Measurements from ENCODE around the gene TRAPPC10. TPM values are rescaled to one million over a fixed set of nuclear protein-coding genes. Genes with fewer than 3 reads are reported as not detected.

The TRAPPC10 gene
- total and polyA plus RNA-seq, 9 of the 15 experiments (the other 6 are each of a cell fraction or from before 2014, with no cell fraction given): 1.1 to 33.8 (median 24.3) TPM

DNA sequence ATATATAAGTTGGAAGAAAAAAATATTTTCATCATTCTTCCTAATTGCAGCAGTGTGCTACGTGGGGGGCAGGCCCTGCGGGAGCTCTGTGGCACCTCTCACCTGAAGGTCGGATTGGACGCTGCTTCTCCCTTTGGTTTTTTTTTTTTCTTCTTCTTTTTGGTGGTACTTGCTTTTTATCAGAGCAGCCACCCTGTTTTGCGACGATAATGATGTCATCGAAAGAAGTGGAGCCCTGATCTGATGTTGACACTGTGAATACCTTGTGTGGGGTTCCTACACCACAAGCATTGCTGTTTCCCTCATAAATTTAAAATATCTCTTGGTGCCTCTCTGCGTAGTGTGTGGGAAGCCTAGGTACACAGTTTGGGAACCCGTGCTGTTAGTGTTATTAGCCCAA lies 5.5 kb downstream of the TRAPPC10 start (continued):
- TF ChIP-seq, protein P1, sequence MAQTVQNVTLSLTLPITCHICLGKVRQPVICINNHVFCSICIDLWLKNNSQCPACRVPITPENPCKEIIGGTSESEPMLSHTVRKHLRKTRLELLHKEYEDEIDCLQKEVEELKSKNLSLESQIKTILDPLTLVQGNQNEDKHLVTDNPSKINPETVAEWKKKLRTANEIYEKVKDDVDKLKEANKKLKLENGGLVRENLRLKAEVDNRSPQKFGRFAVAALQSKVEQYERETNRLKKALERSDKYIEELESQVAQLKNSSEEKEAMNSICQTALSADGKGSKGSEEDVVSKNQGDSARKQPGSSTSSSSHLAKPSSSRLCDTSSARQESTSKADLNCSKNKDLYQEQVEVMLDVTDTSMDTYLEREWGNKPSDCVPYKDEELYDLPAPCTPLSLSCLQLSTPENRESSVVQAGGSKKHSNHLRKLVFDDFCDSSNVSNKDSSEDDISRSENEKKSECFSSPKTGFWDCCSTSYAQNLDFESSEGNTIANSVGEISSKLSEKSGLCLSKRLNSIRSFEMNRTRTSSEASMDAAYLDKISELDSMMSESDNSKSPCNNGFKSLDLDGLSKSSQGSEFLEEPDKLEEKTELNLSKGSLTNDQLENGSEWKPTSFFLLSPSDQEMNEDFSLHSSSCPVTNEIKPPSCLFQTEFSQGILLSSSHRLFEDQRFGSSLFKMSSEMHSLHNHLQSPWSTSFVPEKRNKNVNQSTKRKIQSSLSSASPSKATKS (CRISPR knock-in tag; IDR thresholded peaks at IDR 0.05): no peak
- peak; percentile 65 for TF ChIP-seq TAL1 (IDR thresholded peaks at IDR 0.05)
- TF ChIP-seq ZNF764 (CRISPR knock-in tag; IDR thresholded peaks at IDR 0.05; ENCODE audit: low read depth): no peak
- peak in 1 of 2 experiments; percentile 75; a peak in 2 of 4 replicates for TF ChIP-seq HDAC1 (IDR thresholded peaks at IDR 0.05)
- peak; percentile 96 for TF ChIP-seq JUN (IDR thresholded peaks at IDR 0.05; ENCODE audit: borderline replicate concordance, low read depth, low read length)
- TF ChIP-seq JUN (CRISPR knock-in tag; IDR thresholded peaks at IDR 0.05; ENCODE audit: borderline replicate concordance): no peak
- TF ChIP-seq MYC (IDR thresholded peaks at IDR 0.05; ENCODE audit: low read depth, low read length): peak; percentile 56; the same call in 1 of the 2 replicates
- no peak for TF ChIP-seq MYC (CRISPR knock-in tag; IDR thresholded peaks at IDR 0.05; ENCODE audit: borderline replicate concordance, low read depth)
- TF ChIP-seq NCOA6 (IDR thresholded peaks at IDR 0.05): no peak
- TF ChIP-seq, protein P2, sequence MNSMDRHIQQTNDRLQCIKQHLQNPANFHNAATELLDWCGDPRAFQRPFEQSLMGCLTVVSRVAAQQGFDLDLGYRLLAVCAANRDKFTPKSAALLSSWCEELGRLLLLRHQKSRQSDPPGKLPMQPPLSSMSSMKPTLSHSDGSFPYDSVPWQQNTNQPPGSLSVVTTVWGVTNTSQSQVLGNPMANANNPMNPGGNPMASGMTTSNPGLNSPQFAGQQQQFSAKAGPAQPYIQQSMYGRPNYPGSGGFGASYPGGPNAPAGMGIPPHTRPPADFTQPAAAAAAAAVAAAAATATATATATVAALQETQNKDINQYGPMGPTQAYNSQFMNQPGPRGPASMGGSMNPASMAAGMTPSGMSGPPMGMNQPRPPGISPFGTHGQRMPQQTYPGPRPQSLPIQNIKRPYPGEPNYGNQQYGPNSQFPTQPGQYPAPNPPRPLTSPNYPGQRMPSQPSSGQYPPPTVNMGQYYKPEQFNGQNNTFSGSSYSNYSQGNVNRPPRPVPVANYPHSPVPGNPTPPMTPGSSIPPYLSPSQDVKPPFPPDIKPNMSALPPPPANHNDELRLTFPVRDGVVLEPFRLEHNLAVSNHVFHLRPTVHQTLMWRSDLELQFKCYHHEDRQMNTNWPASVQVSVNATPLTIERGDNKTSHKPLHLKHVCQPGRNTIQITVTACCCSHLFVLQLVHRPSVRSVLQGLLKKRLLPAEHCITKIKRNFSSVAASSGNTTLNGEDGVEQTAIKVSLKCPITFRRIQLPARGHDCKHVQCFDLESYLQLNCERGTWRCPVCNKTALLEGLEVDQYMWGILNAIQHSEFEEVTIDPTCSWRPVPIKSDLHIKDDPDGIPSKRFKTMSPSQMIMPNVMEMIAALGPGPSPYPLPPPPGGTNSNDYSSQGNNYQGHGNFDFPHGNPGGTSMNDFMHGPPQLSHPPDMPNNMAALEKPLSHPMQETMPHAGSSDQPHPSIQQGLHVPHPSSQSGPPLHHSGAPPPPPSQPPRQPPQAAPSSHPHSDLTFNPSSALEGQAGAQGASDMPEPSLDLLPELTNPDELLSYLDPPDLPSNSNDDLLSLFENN (IDR thresholded peaks at IDR 0.05; ENCODE audit: low read depth in 2 of 2, low read length in 2 of 2): peak in 1 of 2 experiments; percentile 51; a peak in 1 of 4 replicates
- TF ChIP-seq RFX7 (CRISPR knock-in tag; IDR thresholded peaks at IDR 0.05): no peak
- TF ChIP-seq, protein P3, sequence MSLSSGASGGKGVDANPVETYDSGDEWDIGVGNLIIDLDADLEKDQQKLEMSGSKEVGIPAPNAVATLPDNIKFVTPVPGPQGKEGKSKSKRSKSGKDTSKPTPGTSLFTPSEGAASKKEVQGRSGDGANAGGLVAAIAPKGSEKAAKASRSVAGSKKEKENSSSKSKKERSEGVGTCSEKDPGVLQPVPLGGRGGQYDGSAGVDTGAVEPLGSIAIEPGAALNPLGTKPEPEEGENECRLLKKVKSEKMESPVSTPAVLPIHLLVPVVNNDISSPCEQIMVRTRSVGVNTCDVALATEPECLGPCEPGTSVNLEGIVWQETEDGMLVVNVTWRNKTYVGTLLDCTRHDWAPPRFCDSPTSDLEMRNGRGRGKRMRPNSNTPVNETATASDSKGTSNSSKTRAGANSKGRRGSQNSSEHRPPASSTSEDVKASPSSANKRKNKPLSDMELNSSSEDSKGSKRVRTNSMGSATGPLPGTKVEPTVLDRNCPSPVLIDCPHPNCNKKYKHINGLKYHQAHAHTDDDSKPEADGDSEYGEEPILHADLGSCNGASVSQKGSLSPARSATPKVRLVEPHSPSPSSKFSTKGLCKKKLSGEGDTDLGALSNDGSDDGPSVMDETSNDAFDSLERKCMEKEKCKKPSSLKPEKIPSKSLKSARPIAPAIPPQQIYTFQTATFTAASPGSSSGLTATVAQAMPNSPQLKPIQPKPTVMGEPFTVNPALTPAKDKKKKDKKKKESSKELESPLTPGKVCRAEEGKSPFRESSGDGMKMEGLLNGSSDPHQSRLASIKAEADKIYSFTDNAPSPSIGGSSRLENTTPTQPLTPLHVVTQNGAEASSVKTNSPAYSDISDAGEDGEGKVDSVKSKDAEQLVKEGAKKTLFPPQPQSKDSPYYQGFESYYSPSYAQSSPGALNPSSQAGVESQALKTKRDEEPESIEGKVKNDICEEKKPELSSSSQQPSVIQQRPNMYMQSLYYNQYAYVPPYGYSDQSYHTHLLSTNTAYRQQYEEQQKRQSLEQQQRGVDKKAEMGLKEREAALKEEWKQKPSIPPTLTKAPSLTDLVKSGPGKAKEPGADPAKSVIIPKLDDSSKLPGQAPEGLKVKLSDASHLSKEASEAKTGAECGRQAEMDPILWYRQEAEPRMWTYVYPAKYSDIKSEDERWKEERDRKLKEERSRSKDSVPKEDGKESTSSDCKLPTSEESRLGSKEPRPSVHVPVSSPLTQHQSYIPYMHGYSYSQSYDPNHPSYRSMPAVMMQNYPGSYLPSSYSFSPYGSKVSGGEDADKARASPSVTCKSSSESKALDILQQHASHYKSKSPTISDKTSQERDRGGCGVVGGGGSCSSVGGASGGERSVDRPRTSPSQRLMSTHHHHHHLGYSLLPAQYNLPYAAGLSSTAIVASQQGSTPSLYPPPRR (CRISPR knock-in tag; IDR thresholded peaks at IDR 0.05; ENCODE audit: borderline replicate concordance): no peak
- TF ChIP-seq, protein P4, sequence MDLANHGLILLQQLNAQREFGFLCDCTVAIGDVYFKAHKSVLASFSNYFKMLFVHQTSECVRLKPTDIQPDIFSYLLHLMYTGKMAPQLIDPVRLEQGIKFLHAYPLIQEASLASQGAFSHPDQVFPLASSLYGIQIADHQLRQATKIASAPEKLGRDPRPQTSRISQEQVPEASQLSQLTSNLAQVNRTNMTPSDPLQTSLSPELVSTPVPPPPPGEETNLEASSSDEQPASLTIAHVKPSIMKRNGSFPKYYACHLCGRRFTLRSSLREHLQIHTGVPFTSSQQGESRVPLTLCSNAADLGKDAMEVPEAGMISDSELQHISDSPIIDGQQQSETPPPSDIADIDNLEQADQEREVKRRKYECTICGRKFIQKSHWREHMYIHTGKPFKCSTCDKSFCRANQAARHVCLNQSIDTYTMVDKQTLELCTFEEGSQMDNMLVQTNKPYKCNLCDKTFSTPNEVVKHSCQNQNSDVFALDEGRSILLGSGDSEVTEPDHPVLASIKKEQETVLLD (IDR thresholded peaks at IDR 0.05): 0 out of 2 replicates have a peak, but pooled peaks have one; percentile 17
- peak; percentile 61; the same call in 1 of the 2 replicates for TF ChIP-seq ZNF589 (CRISPR knock-in tag; IDR thresholded peaks at IDR 0.05; ENCODE audit: low read depth)
- no peak for TF ChIP-seq CBX5 (IDR thresholded peaks at IDR 0.05; ENCODE audit: borderline replicate concordance, low read depth)
- TF ChIP-seq ZBED1 (IDR thresholded peaks at IDR 0.05): peak; percentile 36; the same call in 1 of the 2 replicates
- TF ChIP-seq ZNF3 (CRISPR knock-in tag; IDR thresholded peaks at IDR 0.05): no peak

Data from K562 (cell line).